Head of caudate nucleus (tissue), 42 donors: ENCODE results near the gene WBP4.
"Not testable (repeated sequence)": the region's sequence is repeated elsewhere in the genome, so short reads cannot be mapped to it uniquely, and the experiment has no call there.

Experiments used
- DNase-seq, 42 donors: peaks; one replicate each; pipeline versions ENCODE4 v3.0.0 to v3.0.0-alpha.2; 2020 to 2021; ENCODE audit warnings: mixed read lengths in 7 of 42
- intact Hi-C: fragments of 100-400 bp; cut with DNase I; formaldehyde crosslinking; loops from one replicate; pipeline ENCODE4 v1.15.0; 2022

Gene WBP4

DNA sequence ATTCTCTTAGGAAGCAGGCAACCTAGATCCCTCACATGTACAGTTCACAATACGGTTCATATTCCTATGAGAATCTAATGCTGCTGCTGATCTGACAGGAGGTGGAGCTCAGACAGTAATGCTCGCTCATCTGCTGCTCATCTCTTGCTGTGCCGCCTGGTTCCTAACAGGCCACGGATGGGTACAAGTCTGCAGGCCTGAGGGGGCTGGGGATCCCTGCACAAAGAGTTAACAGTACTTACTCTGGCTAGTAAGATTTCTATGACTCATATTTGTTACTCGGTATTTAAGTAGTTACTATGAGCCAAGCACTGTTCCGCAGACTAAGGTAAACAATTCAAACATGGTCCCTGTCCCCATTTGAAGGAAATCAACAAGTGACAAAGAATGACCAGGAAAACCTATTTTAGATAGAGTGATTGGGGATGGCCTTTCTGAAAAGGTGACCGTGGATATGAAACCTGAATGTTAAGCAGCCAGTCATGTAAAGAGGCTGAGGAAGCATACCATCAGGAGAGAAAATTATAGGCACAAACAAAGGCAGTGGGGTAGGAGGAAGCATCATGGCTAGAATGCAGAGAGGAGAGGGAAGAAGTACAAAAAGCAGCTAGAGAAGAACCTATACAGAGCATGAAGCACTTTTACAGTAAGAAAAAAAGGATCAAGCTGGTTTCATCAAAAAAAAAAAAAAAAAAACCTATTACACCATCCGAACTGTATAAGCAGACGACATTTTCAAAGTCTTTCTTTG lies 20.6 kb upstream of the WBP4 start:
- no peak for DNase-seq
- intact Hi-C loops: no loop called here

DNA sequence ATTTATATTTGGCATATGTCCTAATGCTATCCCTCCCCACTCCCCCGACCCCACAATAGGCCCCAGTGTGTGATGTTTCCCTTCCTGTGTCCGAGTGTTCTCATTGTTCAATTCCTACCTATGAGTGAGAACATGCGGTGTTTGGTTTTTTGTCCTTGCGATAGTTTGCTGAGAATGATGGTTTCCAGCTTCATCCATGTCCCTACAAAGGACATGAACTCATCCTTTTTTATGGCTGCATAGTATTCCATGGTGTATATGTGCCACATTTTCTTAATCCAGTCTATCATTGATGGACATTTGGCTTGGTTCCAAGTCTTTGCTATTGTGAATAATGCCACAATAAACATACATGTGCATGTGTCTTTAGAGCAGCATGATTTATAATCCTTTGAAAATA lies 18.9 kb upstream of the WBP4 start:
- intact Hi-C loops: not testable (repeated sequence)

DNA sequence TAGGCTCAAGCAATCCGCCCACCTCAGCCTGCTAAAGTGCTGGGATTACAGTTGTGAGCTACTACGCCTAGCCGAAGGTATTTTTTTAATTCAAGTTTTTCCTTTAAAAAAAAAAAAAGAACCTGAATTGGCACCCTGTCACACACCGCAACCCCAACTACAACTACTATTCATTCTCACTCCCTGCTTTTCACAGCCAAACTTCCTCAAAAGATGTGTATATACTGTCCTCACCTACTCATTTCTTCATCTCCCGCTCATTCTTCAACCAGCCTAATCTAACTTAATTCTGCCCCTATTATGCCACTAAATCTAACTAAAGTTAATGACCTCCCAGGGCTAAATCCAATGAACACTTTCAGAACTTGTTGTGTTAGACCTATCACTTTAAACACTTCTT lies 12.7 kb upstream of the WBP4 start:
- intact Hi-C loops: no loop called here
- no peak for DNase-seq

More for the DNA sequence above, 18.9 kb upstream of the WBP4 start:
- not testable (repeated sequence) for DNase-seq

DNA sequence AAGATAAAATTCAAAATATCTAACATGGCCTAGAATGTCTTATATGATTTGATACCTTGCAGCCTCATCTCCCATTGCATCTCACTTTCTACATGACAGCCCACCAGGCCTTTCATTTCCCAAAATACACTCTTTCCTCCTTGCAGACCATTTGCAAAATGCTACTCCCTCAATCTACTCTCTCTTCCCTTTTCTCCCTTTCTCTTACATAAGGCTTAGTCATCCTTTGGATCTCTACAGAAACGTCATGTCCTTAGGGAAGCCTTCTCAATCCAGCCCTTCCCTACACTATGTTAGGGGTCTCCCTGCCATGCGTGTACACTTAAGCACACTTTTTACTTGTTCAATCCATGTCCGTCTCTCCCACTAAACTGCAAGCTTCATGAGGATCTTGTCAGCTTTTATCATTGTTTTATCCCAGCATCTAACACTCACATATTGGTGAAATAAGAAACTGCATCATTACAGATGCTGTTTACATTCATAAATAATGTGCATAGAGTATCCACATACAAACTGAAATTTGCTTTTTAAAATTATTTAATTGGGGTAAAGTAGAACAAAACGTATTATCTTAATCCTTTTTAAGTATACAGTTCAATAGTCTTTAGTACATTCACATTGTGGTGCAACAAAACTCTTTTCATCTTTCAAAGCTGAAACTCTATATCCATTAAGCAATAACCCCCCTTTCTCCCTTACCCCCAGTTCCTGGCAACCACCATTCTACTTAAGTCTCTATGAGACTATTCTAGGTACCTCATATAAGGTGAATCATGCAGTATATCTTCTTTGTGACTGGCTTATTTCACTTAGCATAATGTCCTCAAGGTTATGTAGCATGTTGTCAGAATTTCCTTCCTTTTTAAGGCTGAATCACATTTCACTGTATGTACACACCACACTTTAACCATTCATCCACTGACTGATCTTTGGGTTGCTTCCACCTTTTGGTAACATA lies 11.5 kb upstream of the WBP4 start:
- intact Hi-C loops: loop anchor here (10.0 kb wide), 1 partner anchor 65 kb away; no protein-coding TSS in a partner anchor
- DNase-seq: no peak

DNA sequence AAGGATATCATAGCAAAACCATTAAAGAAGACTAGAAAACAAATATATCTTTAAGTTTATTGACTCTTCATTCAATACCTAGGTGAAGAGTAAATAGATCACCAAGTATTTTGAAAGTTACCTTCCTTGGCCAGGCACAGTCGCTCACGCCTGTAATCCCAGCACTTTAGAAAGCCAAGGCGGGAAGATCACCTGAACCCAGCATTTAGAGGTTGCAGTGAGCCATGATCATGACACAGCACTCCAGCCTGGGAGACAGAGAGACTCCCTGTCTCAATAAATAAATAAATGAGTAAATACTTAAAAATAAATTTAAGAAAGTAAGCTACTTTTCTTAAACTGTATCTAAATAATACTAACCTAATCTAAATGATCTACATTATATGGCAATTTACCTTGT lies 8.9 kb upstream of the WBP4 start:
- DNase-seq: no peak
- intact Hi-C loops: loop anchor here (10.0 kb wide), 1 partner anchor 68 kb away; no protein-coding TSS in a partner anchor

DNA sequence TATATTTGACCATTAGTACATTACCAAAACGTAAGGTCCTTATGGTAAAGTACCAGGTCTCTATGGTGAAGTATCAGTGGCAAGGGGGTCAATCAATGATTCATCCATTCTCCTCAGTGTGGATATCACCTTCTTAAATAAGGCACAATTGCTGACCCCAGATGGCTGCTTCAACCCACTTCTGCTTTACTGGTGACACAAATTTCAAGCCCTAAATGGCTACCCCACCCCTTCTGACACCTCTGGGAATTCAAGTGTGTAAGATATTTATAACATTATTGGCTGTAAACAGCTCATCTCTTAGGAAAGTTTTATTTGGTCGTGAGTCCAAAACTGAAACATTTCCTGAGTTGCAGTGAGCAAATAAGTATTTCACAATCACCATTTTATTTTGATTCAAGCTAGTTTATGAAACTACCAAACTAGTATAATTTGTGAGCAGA lies 7.9 kb upstream of the WBP4 start:
- intact Hi-C loops: loop anchor here (10.0 kb wide), 1 partner anchor 69 kb away; no protein-coding TSS in a partner anchor
- DNase-seq: no peak

DNA sequence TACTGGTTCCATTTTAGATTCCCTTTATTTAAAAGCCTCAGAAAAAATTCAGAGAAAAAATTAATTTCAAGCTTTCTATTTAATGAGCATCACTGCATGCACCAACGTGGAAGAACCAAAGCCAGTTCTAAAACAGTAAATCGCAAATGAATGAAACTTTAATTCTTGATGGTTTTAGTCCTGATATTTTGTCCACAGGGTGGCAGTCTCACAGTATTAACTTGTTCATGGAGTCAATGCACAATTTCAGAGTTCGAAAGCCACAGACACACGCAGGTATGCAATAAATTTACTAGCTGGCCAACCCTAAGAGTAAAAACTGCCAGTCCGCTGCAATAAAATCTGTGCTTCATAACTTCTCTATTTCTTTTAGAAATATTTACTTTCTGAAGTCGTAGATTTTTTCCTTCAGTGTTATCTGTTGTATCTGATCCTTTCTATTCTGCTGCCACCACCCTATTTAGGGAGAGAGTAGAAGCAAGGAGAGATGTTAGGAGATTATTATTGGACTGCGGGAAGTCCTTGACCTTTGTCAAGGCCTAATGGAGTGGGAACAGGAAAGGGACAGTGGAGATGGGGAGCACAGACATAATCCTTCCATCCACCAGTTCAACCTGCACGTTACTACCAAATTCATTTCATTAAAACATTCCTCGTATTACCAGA lies 7.0 kb upstream of the WBP4 start:
- intact Hi-C loops: loop anchor here (10.0 kb wide), 1 partner anchor 70 kb away; no protein-coding TSS in a partner anchor
- DNase-seq: peak in 7 of 42 donors; percentile 11 to 59 (median 34)

DNA sequence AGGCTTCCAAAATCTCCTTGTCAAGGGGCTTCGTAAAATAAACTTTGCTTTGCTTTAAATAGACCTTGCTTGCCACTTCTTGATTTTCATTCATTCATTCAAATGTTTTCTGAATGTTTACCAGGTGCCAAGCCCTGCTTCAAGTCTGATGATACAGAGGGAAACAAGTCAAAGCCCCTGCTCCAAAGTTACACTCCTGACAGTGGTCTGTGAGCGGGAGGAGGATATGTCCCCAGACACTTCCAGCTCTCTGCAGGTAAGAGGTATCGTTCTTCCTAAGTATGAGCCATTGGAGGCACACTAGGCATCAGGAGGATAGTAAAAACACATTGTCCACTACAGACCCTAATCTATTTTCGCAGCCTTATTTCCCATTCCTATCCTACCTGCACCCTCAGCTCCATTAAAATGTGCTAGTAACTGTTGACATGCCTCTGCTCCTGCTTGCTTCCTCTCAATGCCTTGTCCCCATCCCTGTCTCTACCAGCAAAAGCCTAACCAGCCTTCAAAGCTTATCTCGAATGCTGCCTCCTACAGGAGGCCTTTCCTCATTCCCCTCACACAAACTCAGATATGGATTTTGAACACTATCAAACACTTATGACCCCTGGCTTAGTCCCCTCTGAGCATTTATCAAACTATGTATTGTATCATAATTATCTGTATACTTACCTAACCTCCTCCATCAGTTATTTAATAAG lies 6.2 kb upstream of the WBP4 start:
- no peak for DNase-seq
- intact Hi-C loops: loop anchor here (10.0 kb wide), 1 partner anchor 70 kb away; no protein-coding TSS in a partner anchor

DNA sequence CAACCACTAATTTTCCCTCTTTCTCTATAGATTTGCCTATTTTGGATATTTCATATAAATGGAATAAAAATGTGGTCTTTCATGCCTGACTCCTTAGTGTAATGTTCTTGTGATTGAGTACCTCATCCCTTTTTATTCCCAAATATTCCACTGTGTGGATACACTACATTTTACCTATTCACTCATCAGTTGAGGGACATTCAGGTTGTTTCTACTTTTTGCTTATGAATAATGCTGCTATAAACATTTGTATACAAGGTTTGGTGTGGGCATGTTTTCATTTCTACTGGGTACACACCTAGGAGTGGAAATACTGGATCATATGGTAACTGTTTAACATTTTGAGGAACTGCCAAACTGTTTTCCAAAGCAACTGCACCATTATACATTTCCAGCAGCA lies 5.1 kb upstream of the WBP4 start:
- intact Hi-C loops: loop anchor here (10.0 kb wide), 1 partner anchor 71 kb away; no protein-coding TSS in a partner anchor
- no peak for DNase-seq

DNA sequence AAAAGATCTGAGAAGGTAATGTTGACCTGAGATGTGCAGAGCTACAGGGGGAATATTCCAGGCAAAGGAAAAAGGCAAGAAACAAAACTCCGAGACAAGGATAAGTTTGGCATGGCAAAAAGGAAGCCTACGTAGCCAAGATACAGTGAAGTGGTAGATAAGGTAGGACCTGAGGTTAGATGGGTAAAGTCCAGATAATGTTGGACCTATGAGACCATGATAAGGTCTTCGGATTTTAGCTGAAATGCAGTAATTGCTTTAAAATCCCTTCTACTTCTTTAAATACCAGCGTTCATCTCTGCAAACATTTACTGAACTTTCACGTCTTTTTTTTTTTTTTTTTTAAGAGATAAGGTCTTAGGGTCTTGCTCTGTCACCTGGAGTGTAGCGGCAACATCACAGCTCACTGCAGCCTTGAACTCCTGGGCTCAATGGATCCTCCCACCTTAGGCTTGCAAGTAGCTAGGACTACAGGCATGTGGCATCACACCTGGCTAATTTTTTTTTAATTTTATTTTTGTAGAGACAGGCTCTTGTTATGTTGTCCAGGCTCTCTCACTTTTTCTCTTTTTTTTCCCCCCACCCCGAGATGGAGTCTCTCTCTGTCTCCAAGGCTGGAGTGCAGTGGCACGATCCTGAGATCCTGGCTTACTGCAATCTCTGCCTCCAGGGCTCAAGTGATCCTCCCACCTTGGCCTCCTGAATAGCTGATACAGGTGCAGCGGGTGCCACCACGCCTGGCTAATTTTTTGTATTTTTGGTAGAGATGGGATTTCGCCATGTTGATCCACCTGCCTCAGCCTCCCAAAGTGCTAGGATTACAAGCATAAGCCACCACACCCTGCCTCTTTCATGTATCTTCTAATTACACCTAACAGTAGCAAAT lies 4.2 kb upstream of the WBP4 start:
- intact Hi-C loops: loop anchor here (10.0 kb wide), 1 partner anchor 72 kb away; no protein-coding TSS in a partner anchor
- no peak for DNase-seq

DNA sequence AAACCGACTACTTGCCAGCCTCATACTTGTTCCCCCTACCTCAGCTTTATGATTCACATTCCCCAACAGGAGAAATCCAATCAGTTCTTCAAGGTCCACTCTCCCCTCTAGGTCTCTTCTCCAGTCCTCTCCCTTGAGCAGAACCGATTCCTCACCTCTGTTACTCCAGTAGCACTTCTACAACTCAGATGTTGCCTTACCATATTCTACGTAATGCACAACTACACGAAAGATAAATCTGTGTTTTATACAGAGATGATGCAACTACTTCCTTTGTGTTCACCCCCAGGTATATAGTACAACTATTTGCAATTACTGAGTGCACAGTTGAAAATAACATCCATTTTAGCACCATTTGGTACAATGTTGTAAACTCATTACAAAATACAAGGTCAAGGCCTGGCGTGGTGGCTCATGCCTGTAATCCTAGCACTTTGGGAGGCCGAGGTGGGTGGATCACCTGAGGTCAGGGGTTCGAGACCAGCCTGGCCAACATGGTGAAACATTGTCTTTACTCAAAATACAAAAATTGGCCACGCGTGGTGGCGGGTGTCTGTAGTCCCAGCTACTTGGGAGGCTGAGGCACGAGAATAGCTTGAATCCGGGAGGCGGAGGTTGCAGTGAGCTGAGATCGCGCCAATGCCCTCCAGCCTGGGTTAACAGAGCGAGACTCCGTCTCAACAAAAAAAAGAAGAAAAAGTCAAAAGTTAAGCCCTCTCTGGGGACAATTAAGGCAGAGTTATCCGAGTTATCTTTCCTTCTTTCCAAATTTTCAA lies 2.8 kb upstream of the WBP4 start:
- no peak for DNase-seq
- intact Hi-C loops: loop anchor here (10.0 kb wide), 1 partner anchor 74 kb away; no protein-coding TSS in a partner anchor

DNA sequence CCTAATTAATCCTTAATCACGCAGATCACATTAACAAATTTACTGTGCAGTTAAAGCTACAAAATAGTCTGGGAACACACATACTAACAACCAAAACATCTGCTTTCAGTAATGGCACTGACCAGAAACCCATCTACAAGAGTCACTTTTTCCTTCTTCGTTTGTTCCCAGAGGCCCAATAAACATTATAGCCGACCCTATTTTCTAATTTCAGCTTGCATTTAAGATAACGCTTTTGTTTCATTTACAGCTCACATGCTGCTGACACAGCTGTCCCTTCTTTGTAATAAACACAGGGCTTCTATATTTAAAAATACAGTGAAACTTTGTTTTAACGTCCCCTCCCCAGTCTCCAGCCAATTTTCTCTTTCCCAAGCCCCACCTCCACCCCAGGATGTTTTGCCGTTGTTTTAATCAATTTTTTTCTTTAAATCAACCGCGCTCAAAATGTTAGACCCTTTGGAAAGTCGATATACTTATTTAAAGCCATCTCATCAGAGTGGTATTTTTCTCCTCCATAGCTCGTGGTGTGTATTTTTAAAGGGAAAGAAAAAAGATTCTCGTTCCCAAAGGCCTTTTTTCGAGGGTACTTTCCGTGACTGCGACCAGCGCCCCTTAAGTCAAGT lies 1.7 kb upstream of the WBP4 start:
- intact Hi-C loops: loop anchor here (5.0 to 10.0 kb wide), 5 partner anchors 75 to 253 kb away; partner anchors contain the start of genes KBTBD6, KBTBD7 and NAA16
- peak in 5 of 42 donors; percentile 8 to 45 (median 32) for DNase-seq

DNA sequence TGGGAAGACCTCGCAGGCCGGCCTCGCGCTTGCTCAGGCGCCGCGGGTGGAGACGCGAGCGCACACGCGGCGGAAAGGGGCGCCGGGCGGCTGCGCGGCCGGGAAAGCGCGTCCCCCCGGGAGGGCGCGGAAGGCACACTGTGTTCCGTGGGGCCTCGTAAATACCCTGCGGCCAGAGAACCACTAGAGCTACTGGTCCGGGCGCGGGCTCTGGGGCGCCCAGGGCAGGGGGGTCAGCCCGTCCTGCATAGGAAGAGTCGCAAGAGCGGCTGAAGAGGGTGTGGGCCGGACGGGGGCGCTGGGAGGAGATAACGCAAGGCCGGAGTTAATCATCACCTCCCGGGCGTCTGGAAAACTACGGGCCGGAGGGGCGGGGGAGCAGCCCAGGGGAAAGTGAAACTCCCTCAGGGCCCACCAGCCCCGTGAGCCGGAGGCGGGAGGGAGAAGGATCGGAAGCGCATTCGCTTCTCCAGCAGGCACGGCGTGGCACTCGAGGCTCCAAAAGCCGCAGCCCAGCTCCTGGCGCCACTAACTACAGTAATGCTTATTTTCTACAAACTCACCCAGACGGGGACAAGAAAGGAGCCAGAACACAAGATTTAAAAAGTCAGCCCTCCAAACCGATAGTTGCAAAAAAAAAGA lies 1.1 kb upstream of the WBP4 start:
- DNase-seq: peak; percentile 77 to 95 (median 89)
- intact Hi-C loops: loop anchor here (5.0 to 10.0 kb wide), 4 partner anchors 75 to 252 kb away; partner anchors contain the start of genes KBTBD6, KBTBD7 and NAA16

DNA sequence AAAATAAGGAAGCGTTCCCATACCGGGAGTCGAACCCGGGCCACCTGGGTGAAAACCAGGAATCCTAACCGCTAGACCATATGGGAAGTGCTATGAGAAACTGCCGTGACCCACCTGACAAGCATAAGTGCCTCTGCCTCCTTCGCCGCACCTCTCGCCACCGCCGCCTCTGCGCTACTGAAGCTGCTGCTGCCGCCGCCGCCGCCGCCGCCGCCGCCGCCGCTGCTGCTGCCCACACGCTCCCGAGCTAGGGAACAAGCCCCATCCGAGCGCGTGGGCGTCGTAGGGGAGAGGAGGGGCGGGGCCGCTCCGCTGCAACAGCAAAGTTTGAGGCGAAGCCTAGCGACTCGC lies 610 bp upstream of the WBP4 start:
- intact Hi-C loops: loop anchor here (5.0 to 10.0 kb wide), 4 partner anchors 74 to 252 kb away; partner anchors contain the start of genes KBTBD6, KBTBD7 and NAA16
- peak; percentile 78 to 95 (median 90) for DNase-seq
